GM20000 (cell line): Measurements from ENCODE around the gene PTPRN2.

Experiments used
- DNase-seq: peaks from one replicate; pipeline ENCODE4 v3.0.0; 2012; ENCODE audit warnings: low spot score
- CTCF ChIP-seq: IDR thresholded peaks from 2 replicates; pipeline ENCODE4 v1.5.1; 2012; ENCODE audit warnings: mild to moderate bottlenecking, control low read depth; ENCODE audit errors: extremely low read depth, missing control alignments

The PTPRN2 gene

DNA sequence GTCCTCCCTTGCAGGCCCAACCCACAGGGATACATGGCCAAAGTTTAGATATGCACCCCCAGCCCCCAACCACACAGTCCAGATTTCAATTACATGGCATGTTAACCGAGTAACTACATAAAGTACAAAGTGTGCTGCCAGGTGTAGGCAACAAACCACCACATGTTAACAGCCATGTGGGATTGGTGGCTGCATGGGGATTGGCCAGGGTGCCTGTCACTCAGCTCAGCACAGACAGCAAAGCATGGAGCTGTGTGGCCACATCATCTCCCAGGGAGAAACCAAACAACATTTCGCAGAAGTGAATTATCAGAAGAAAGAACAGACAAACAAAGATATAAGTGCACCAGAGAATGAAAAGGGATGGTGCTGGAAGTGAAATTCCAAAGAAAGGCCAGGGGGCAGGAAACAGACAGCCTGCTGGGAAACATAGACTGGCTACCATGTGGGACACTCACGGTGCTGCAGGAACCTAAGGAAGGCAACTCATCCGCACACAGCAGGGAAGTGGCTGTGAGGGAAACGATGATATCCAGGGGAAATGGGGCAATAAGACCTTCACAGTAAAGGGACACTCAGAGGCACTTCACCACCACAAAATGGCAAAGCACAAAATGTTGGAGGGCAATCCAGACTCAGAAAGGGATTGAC lies 171.2 kb downstream of the PTPRN2 start:
- DNase-seq, result no peak
- TF ChIP-seq CTCF, result no peak

GRCh38 chr7:158415316-158415715 lies 172.3 kb downstream of the PTPRN2 start:
- TF ChIP-seq CTCF, result no peak
- no peak for DNase-seq

GRCh38 chr7:158414486-158414961 lies 173.1 kb downstream of the PTPRN2 start:
- TF ChIP-seq CTCF, result no peak
- no peak for DNase-seq

GRCh38 chr7:158414002-158414401 lies 173.6 kb downstream of the PTPRN2 start:
- no peak for TF ChIP-seq CTCF
- DNase-seq, result no peak

- TF ChIP-seq CTCF, result no peak
- no peak for DNase-seq
These were observed 176.2 kb downstream of the PTPRN2 start for GRCh38 chr7:158411232-158411950.

DNA sequence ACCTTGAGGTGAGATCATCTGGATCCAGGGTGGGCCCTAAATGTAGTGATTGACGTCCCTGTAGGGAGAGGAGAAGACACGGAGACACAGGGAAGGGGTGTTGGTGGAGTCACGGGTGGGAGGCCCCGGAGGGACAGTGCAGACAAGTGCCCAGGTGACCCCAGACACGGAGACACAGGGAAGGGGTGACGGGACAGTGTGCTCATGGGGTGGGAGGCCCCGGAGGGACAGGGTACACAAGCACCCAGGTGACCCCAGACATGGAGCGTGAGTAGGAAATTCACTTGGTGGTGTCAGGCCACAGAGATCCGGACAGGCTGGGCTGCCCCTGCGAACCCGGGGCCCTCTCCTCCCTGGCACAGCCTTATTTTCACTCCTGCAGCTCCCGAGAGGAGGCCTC lies 176.9 kb downstream of the PTPRN2 start:
- DNase-seq, result no peak
- TF ChIP-seq CTCF, result no peak

DNA sequence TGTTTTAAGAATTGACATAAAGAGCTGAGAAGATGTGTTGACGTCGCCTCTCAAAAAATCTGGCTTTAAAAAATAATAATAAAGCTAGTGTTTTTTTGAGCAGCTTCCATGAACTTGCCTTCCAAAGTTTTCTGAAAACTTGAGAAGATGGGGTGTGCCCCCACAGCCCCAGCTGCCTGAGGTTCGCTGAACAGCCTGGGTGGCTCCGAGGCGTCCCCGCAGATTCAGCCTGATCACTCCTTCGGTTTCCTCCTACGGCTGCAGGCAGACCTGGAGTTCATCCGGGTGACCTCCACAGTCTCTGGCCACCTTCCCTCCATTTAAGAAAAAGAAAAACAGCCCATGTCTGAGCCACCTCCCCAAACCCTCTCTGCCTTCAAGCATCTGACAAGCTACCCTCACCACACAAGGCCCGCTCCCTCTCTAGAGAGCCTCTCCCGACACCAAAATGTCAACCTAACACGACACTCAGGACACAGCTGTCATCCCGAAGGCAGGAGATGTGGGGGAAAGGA lies 177.8 kb downstream of the PTPRN2 start:
- DNase-seq, result no peak
- TF ChIP-seq CTCF, result no peak
